Ascending aorta (tissue), 2 donors: ENCODE results near the gene PDCL2. TPM values are rescaled to one million over a fixed set of nuclear protein-coding genes. Genes with fewer than 3 reads are reported as not detected.

Source experiments
- DNase-seq, 2 donors: peaks; one replicate each; pipeline ENCODE4 v3.0.0-alpha.2; 2019; ENCODE audit warnings: low spot score in 2 of 2
- H3K27ac ChIP-seq, 2 donors: fragments of 200-600 bp; sonication (generic); one replicate each; pipeline ENCODE4 v1.5.1; 2016 to 2017; ENCODE audit warnings: mild to moderate bottlenecking in 1 of 2
- H3K27me3 ChIP-seq: fragments of 200-600 bp; sonication (generic); one replicate; pipeline ENCODE4 v1.5.1; 2017
- H3K36me3 ChIP-seq, 2 donors: fragments of 200-600 bp; sonication (generic); one replicate each; pipeline ENCODE4 v1.5.1; 2016
- H3K4me1 ChIP-seq, 2 donors: fragments of 200-600 bp; sonication (generic); one replicate each; pipeline ENCODE4 v1.5.1; 2016 to 2017; ENCODE audit warnings: mild to moderate bottlenecking in 1 of 2
- H3K4me3 ChIP-seq, 2 donors: fragments of 200-600 bp; sonication (generic); one replicate each; pipeline ENCODE4 v1.5.1; 2016 to 2017; ENCODE audit warnings: mild to moderate bottlenecking in 1 of 2
- H3K9me3 ChIP-seq, 2 donors: fragments of 200-600 bp; sonication (generic); one replicate each; pipeline ENCODE4 v1.5.1; 2016
- CTCF ChIP-seq, 3 experiments: fragments of 200-600 bp in 2 of 3; fragments of 450-650 bp in 1 of 3; sonication (generic) in 2 of 3; IDR thresholded peaks; one replicate each; pipeline ENCODE4 v1.5.1; 2016 to 2019; ENCODE audit warnings: antibody characterized with exemption in 3 of 3, mild to moderate bottlenecking in 1 of 3, moderate library complexity in 1 of 3
- intact Hi-C: fragments of 100-400 bp; cut with DNase I; formaldehyde crosslinking; loops from one replicate; pipeline ENCODE4 v1.15.1; 2023
- total RNA-seq: library from RNA; depleted of rRNA; stranded (reverse); fragments of >200 nt; gene quantifications from one replicate; pipeline ENCODE4 v1.1.0, GENCODE V29; 2016

The PDCL2 gene
- total RNA-seq, 1 donor from 2014 or later, result not detected

GRCh38 chr4:55507612-55508011 lies 84.4 kb downstream of the PDCL2 start:
- Histone ChIP-seq H3K27me3 (no peaks in the 10 kb centered on the region), H3K9me3 (no peaks in the 10 kb centered on the region), H3K27ac (no peak overlapping the region), H3K4me1 (no peaks in the 10 kb centered on the region), H3K4me3 (no peak overlapping the region), H3K36me3 (peaks cover 0 to 10% of the 10 kb centered on the region in 2 donors)
- DNase-seq, result no peak
- intact Hi-C loops, result no loop called here
- TF ChIP-seq CTCF (IDR thresholded peaks at IDR 0.05), result no peak

Other genes starting within 250 kb of the PDCL2 start
- gene SRD5A3, start 246.0 kb downstream of the PDCL2 start, total RNA-seq, result 6.8 TPM
- gene TMEM165, start 196.3 kb downstream of the PDCL2 start, total RNA-seq, result 178 TPM
- 17.6 TPM for gene CLOCK, start 45.3 kb downstream of the PDCL2 start, total RNA-seq
- gene NMU, start 44.1 kb upstream of the PDCL2 start, total RNA-seq, result not detected
- gene EXOC1L, start 227.5 kb upstream of the PDCL2 start, total RNA-seq, result not detected